RWPE2 (cell line): Measurements from ENCODE around the gene DENND1A.

ENCODE experiments used
- ATAC-seq: fragments of 200-7000 bp; cut with Tn5 transposase; 3 replicates; pipeline ENCODE4 v1.9.1; 2021; ENCODE audit warnings: low read depth
- DNase-seq: peaks from one replicate; pipeline ENCODE4 v3.0.0-alpha.2; 2020; ENCODE audit warnings: low spot score
- H3K27ac ChIP-seq: fragments of 450-650 bp; 2 replicates; pipeline ENCODE4 v1.5.1; 2017; ENCODE audit warnings: mild to moderate bottlenecking; ENCODE audit not compliant: poor library complexity, severe bottlenecking
- H3K27me3 ChIP-seq: fragments of 250-450 bp; sonication (Bioruptor Pico); 2 replicates; pipeline ENCODE4 v1.5.1; 2021; ENCODE audit warnings: mild to moderate bottlenecking, moderate library complexity; ENCODE audit not compliant: insufficient read depth, poor library complexity, severe bottlenecking
- H3K36me3 ChIP-seq: fragments of 250-450 bp; sonication (Bioruptor Pico); 2 replicates; pipeline ENCODE4 v1.5.1; 2020; ENCODE audit warnings: low read depth, mild to moderate bottlenecking, moderate library complexity
- H3K4me1 ChIP-seq: fragments of 250-450 bp; sonication (Bioruptor Pico); 2 replicates; pipeline ENCODE4 v1.5.1; 2021; ENCODE audit warnings: mild to moderate bottlenecking, moderate library complexity; ENCODE audit not compliant: insufficient read depth, poor library complexity, severe bottlenecking
- H3K4me3 ChIP-seq: fragments of 250-450 bp; sonication (Bioruptor Pico); 2 replicates; pipeline ENCODE4 v1.5.1; 2021; ENCODE audit warnings: mild to moderate bottlenecking, moderate library complexity; ENCODE audit not compliant: severe bottlenecking
- H3K9me3 ChIP-seq: fragments of 250-450 bp; sonication (Bioruptor Pico); 2 replicates; pipeline ENCODE4 v1.5.1; 2021; ENCODE audit warnings: mild to moderate bottlenecking, moderate library complexity; ENCODE audit not compliant: severe bottlenecking
- TF ChIP-seq, protein P1 (sequence below): fragments of 450-650 bp; IDR thresholded peaks from one replicate; pipeline ENCODE4 v1.5.1; 2017; ENCODE audit warnings: mild to moderate bottlenecking, moderate library complexity; ENCODE audit not compliant: poor library complexity, severe bottlenecking

DENND1A gene

DNA sequence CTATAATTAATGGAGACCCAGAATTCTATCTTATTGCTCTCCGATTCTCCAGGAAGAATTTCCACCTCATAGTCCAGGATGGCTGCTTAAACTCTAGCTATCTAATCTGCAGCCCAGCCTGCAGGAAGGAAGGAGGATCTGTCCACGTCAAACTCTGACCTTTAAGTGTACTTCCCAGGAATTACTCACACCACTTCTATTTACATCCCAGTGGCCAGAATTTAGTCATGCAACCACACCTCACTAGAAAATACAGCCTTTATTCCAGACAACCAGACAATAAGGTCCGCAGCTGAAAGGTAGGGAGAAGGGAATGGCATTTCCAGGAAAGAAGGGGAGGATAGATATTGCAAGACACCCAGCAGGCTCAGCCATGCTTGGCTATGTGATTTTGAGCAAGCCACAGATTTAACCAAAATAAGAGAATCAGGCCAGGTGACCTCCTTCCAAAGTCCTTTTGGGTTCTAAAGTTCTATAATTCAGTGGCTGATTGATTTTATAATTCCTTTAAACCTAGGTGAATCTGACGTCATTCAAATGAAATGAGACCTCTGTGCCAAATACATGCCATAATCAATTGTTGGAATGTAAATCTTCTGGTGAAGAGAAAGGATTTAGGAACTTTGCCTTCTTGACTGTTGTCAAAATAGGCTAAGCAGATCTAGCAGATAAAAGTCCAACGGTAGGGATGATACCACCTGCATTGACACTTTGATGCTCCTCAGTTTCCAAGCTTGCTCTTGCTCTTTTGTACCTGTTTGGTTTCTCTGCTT, 3.7 kb upstream of the DENND1A start:
- peak; percentile 86 for ATAC-seq
- peak overlapping the region; percentile 86 for H3K27ac ChIP-seq
- H3K36me3 ChIP-seq = no peaks in the 10 kb centered on the region
- TF ChIP-seq, protein P1, sequence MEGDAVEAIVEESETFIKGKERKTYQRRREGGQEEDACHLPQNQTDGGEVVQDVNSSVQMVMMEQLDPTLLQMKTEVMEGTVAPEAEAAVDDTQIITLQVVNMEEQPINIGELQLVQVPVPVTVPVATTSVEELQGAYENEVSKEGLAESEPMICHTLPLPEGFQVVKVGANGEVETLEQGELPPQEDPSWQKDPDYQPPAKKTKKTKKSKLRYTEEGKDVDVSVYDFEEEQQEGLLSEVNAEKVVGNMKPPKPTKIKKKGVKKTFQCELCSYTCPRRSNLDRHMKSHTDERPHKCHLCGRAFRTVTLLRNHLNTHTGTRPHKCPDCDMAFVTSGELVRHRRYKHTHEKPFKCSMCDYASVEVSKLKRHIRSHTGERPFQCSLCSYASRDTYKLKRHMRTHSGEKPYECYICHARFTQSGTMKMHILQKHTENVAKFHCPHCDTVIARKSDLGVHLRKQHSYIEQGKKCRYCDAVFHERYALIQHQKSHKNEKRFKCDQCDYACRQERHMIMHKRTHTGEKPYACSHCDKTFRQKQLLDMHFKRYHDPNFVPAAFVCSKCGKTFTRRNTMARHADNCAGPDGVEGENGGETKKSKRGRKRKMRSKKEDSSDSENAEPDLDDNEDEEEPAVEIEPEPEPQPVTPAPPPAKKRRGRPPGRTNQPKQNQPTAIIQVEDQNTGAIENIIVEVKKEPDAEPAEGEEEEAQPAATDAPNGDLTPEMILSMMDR = peak; percentile 22
- peaks cover 21% of the 10 kb centered on the region for H3K4me1 ChIP-seq
- no peak overlapping the region for H3K4me3 ChIP-seq
- no peaks in the 10 kb centered on the region for H3K27me3 ChIP-seq
- DNase-seq = no peak
- no peaks in the 10 kb centered on the region for H3K9me3 ChIP-seq

GRCh38 chr9:123929177-123929869, 603 bp downstream of the DENND1A start:
- H3K36me3 ChIP-seq = no peaks in the 10 kb centered on the region
- H3K9me3 ChIP-seq = no peaks in the 10 kb centered on the region
- DNase-seq = no peak
- peaks cover 42% of the 10 kb centered on the region for H3K4me1 ChIP-seq
- peak overlapping the region; percentile 86 for H3K27ac ChIP-seq
- TF ChIP-seq, protein P1 = no peak
- H3K27me3 ChIP-seq = no peaks in the 10 kb centered on the region
- ATAC-seq = no peak
- H3K4me3 ChIP-seq = peak overlapping the region; percentile 97

GRCh38 chr9:123928533-123929176, 1.3 kb downstream of the DENND1A start:
- Histone ChIP-seq H3K4me3 (peak overlapping the region; percentile 97), H3K27ac (peak overlapping the region; percentile 86), H3K4me1 (peaks cover 36% of the 10 kb centered on the region), H3K9me3 (no peaks in the 10 kb centered on the region), H3K27me3 (no peaks in the 10 kb centered on the region), H3K36me3 (no peaks in the 10 kb centered on the region)
- DNase-seq = no peak
- TF ChIP-seq, protein P1 = no peak
- no peak for ATAC-seq

- ATAC-seq (no peak), DNase-seq (no peak)
- H3K9me3 ChIP-seq = no peaks in the 10 kb centered on the region
- H3K36me3 ChIP-seq = no peaks in the 10 kb centered on the region
- peaks cover 29% of the 10 kb centered on the region for H3K4me1 ChIP-seq
- TF ChIP-seq, protein P1 = no peak
- H3K27ac ChIP-seq = peak overlapping the region; percentile 86
- no peaks in the 10 kb centered on the region for H3K27me3 ChIP-seq
- H3K4me3 ChIP-seq = no peak overlapping the region
These were observed 2.0 kb downstream of the DENND1A start for GRCh38 chr9:123927625-123928532.
